RWPE1 (cell line): Measurements from ENCODE around the gene HIRA.

Experiments used
- CTCF ChIA-PET: fragments of 350-600 bp; sonication (Branson Sonifier 250); formaldehyde crosslinking; extraction: SDS; loops from one replicate; lab custom pipeline; 2021; lab: Yijun Ruan, JAX
- POLR2A ChIA-PET: fragments of 400-600 bp; formaldehyde crosslinking; extraction: SDS; loops from one replicate; lab custom pipeline; 2020; ENCODE audit warnings: antibody characterized with exemption; ENCODE audit not compliant: low non-redundant PET; lab: Yijun Ruan, JAX
- DNase-seq: peaks from one replicate; pipeline ENCODE4 v3.0.0; 2012; ENCODE audit warnings: low spot score
- H3K27ac ChIP-seq: fragments of 450-650 bp; 2 replicates; pipeline ENCODE4 v1.5.1; 2017
- CTCF ChIP-seq: fragments of 450-650 bp; conservative IDR thresholded peaks from 2 replicates; pipeline ENCODE4 v1.5.1; 2017; ENCODE audit warnings: low read depth, mild to moderate bottlenecking

HIRA gene

DNA sequence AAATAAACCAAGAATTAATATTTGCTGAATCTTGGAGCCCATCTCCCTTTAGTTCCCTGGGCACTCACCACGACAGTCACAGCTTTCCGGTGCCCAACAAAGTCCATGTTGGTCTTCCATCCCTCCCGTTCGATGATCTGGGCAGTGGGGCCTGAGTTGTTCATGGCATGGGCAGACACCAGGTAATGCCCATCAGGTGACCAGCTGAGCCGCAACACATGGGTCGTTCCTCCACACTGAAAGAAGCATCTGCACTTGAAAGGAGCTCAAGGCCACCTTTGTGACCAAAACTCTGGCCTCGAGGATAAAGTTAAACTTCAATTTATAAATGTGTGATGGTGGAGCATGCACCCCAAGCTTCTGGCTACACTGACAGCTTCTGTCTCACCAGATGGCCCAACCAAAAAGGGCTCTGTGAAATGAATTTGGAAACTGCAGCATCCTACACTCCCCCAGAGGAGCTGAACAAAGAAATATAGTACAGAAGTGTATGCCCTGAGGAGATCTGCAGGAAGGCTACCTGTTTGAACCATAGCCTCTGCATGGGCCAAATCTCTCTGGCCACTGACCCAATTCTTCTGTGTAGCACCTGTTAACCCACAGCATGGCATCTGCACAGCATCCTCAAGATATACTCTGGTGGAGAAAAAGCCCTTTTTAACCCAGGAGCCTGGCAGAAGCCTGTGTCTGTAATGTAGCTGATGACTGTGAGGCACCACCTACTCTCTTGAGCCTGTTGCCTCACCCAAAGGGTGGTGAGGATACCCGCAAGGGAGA lies 37.1 kb downstream of the HIRA start:
- H3K27ac ChIP-seq: no peak overlapping the region
- TF ChIP-seq CTCF: no peak
- no peak for DNase-seq
- ChIA-PET POLR2A (no interaction called here), CTCF (interaction anchor here (0.6 kb wide), 1 partner anchor 176 kb away, joined by 3 read pairs; no protein-coding TSS in a partner anchor)

DNA sequence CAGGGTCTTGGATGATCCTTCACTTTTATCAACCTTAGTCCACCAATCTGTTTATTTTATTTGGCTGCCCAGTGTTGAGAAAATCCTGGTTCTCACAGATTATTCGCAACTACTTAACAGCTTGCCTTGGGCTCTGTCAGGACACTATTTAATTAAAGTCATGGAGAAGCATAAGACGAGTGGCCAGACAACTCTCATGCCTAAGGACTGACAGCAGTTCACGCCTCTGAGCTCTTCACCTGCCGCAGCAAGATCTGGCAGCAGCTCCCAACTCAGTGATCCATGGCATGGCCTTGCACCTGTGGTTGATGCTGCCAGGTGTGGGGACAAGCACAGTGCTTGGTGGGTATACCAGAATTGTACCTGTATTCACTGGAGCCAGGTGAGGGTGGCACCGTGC lies 37.8 kb downstream of the HIRA start:
- CTCF ChIA-PET: no interaction called here
- DNase-seq: no peak
- POLR2A ChIA-PET: no interaction called here
- no peak overlapping the region for H3K27ac ChIP-seq
- no peak for TF ChIP-seq CTCF

DNA sequence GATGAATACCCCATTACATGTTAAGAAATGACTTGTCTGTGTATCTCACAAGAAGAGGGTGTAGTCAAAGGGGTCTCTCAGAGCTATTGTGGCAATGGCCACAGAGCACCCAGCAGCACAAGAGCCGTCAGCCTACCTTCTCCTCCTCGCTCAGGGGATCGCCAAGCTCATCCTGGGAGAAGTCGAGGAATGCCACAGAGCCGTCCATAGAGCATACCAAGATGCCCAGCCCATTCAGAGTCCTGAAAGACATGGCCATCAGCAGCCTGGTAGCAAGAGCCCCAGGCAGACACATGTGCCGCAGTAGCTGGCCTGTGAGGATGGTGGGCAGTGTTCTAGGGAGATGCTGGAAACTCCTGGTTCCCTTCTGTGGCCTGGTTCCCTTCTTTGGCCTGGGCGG lies 44.0 kb downstream of the HIRA start:
- ChIA-PET CTCF (interaction anchor here (0.6 kb wide), 2 partner anchors 9 to 65 kb away, joined by 5 to 6 read pairs; no protein-coding TSS in a partner anchor), POLR2A (no interaction called here)
- no peak overlapping the region for H3K27ac ChIP-seq
- no peak for DNase-seq
- no peak for TF ChIP-seq CTCF

DNA sequence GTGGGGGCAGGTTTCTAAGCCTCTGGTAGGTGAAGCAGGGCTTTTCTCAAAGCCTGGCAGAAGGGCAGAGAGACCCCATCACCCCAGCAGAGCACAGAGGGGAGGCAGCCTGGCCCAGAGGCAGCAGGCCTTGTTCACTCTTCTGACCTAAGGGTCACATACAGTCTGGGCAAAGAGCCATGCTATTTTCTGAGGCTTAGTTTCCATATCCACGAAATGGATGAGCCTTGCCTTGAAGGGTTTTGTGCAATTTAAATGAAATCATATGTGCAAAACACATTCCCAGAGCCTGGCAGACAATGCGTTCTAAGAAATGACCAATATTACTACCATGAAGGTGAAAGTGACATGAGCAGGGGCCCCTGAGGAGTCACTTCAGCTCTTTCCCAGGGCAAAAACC lies 44.5 kb downstream of the HIRA start:
- TF ChIP-seq CTCF: no peak
- no peak for DNase-seq
- H3K27ac ChIP-seq: no peak overlapping the region
- POLR2A ChIA-PET: no interaction called here
- CTCF ChIA-PET: interaction anchor here (0.6 kb wide), 2 partner anchors 9 to 66 kb away, joined by 5 to 6 read pairs; no protein-coding TSS in a partner anchor

GRCh38 chr22:19386248-19386647 lies 45.3 kb downstream of the HIRA start:
- DNase-seq: no peak
- CTCF ChIA-PET: no interaction called here
- TF ChIP-seq CTCF: no peak
- no peak overlapping the region for H3K27ac ChIP-seq
- POLR2A ChIA-PET: no interaction called here

- CTCF ChIA-PET: no interaction called here
- no peak overlapping the region for H3K27ac ChIP-seq
- DNase-seq: no peak
- POLR2A ChIA-PET: no interaction called here
- no peak for TF ChIP-seq CTCF
Observed at GRCh38 chr22:19385221-19385906, 46.2 kb downstream of the HIRA start.
